ENCODE measurements around the gene APBA1.

GRCh38 chr9:69458176-69458575 is 214.0 kb downstream of the APBA1 start:
- TF ChIP-seq, protein P1, sequence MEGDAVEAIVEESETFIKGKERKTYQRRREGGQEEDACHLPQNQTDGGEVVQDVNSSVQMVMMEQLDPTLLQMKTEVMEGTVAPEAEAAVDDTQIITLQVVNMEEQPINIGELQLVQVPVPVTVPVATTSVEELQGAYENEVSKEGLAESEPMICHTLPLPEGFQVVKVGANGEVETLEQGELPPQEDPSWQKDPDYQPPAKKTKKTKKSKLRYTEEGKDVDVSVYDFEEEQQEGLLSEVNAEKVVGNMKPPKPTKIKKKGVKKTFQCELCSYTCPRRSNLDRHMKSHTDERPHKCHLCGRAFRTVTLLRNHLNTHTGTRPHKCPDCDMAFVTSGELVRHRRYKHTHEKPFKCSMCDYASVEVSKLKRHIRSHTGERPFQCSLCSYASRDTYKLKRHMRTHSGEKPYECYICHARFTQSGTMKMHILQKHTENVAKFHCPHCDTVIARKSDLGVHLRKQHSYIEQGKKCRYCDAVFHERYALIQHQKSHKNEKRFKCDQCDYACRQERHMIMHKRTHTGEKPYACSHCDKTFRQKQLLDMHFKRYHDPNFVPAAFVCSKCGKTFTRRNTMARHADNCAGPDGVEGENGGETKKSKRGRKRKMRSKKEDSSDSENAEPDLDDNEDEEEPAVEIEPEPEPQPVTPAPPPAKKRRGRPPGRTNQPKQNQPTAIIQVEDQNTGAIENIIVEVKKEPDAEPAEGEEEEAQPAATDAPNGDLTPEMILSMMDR (IDR thresholded peaks at IDR 0.05; ENCODE audit: insufficient read depth, low read depth, low read length), result no peak
- no peak for TF ChIP-seq EZH2 (IDR thresholded peaks at IDR 0.05; ENCODE audit: insufficient read depth, low read length)

Measured in astrocyte (in vitro differentiated cells and primary cell).